ENCODE results near the gene CCND1.
A peak's percentile ranks its signal among the peaks of the same experiment; 100 is the strongest.
"Not testable (repeated sequence)": the region's sequence is repeated elsewhere in the genome, so short reads cannot be mapped to it uniquely, and the experiment has no call there.

Gene CCND1

DNA sequence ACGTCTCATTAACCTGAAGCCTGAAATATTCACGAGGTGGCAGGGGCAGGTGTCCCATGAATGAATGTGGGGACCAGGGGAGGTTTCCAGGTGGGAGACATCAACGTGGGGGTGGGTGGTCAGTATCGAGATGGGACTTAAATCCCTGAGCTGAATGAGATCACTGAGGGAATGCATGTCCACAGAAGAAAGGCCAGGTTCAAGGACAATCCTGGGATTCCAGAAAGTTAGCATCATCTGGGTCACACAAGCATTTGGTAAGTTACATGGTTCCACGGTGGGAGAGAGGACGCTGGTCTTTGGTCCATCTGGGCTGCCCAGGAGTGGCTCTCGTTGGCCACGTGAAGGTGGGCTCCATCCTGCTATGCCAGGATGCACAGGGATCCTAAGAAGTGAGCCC is 22.7 kb upstream of the CCND1 start:
- no peak for DNase-seq

DNA sequence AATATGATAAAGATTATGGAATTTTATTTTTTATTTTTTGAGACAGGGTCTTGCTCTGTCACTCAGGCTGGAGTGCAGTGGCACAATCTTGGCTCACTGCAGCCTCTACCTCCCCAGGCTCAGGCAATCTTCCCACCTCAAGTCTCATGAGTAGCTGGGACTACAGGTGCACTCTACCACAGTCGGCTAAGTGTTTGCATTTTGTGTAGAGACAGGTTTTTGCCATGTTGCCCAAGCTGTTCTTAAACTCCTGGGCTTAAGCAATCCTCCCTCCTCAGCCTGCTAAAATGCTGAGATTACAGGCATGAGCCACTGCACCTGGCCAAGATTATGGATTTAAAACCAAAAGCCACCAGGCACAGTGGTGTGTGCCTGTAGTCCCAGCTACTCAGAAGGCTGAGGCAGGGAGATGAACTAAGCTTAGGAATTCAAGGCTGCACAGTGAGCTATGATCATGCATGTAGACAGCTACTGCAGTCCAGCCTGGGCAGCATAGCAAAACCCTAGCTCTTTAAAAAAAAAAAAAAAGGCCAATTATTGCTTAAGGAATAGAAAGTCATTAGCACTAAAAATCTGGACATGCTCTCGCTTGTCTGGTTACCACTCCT is 20.2 kb upstream of the CCND1 start:
- DNase-seq = no peak

DNA sequence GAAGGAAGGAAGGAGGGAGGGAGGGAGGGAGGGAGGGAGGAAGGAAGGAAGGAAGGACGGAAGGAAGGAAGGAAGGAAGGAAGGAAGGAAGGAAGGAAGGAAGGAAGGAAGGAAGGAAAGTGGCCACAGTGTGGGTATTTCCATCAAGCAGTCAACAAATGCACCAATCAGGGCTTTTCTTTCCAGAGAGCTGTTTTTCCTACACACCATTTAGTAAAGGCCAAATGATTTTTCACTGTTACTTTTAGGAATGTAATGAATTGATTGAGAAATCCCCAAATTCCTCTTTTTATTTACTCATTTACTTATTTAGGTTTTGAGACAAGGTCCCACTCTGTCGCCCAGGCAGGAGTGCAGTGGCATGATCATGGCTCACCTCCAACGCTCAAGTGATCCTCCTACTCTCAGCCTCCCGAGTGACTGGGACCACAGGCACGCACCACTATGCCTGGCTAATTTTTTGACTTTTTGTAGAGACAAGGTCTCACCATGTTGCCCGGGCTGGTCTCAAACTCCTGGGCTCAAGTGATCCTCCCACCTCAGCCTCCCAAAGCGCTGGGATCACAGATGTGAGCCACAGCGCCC is 18.8 kb upstream of the CCND1 start:
- DNase-seq = not testable (repeated sequence)

DNA sequence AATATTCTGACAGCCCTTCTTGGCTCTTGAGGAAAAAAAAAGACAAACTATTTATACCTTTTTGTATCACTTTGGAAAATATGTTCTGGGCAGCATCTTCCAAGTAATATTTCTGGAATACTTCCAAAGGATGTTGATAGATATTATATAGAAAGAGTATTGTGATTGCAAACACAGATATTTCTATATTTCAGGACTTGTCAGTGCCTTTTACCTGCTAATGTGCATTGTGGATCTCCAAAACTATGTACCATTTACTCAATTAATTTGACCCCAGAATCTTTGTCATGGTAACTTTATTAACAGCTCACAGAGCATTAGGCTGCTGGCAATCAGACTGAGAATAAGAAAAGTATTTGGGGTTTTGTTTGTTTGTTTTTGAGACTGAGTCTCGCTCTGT is 16.7 kb upstream of the CCND1 start:
- no peak for DNase-seq

DNA sequence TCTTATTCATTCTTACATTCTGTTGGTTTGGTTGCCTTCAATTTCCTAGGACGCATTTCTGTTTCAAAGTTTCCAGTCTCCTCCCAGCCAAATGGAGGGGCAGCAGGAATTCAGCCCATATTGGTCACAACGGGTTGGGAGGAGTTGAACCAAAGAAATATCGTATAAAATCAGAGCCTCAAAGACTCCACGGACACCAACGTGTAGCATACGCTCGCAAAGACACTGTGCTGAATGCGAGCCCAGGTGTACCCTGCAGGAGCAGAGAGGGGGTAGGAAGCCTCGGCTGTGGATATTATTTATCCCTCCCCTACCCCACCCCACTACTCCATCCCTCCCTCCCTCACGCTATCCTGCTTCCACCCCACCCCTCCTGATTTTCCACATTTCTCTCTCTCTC is 15.5 kb upstream of the CCND1 start:
- DNase-seq = no peak

DNA sequence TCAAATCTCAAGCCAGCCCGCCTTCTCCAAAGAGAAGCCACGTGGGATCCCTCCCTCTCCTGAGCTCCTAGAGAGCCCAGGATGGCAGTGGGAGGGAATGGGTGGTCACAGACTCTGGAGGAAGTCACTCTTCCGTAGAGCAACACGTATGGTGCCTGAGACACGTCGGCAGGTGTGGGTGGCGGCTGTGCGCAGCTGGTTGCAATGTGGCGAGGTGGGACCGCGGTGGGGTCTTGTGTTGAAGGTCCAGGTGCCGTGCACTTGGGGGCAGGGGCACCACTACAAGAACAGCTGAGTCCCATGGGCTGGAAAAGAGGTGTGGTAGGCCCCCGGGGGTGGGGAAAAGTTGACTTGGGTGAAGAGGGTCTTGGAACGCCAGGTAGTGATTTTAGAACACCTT is 13.4 kb upstream of the CCND1 start:
- DNase-seq = no peak

DNA sequence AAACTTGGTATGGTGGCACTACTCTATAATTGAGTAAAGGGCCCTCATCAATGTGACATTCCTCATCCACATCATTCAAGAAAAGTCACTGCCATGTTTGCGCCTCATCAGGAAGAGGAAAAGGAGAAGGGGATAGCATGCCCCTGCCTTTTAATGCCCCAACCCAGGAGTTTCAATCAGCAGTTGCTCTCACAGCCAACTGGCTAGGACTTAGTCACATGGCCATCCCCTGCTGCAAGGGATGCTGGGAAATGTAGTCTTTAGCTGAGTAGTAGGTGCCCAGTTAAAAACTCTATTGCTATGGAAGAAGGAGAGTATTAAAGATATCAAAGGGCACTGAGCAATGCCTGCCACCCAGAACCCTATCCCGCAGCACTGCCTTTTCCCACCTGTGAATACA is 10.9 kb upstream of the CCND1 start:
- DNase-seq = no peak

DNA sequence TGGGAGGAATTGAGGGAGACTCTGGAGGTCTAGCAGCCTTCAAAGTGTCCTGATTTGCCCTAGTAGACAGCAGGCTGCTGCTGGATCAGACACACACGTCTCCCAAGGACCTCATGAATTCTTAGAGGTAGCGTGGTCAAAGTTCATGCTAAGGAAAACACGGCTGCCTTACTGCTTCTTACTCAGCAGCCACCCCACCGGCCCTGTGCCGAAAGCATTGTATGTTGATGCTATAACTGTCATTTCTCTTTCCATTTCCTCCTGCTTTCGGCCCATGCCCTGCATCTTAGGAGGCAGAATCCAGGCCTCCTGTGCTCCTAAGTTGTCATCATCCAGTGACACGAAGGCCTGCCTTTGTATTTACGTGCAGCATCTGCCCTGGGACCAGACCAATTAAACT is 10.5 kb upstream of the CCND1 start:
- DNase-seq = no peak

DNA sequence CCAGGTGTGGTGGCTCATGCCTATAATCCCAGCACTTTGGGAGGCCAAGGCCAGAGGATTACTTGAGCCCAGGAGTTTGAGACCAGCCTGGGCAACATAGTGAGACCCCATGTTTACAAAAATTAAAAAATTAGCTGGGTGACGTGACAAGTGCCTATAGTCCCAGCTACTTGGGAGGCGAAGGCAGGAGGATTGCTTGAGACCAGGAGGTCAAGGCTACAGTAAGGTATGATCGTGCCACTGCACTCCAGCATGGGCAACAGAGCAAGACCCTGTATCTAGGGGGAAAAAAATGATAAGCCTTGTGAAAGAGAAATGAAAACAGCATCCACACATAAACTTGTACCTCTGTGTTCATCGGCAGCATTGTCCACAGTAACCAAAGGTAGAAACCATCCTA is 8.1 kb upstream of the CCND1 start:
- DNase-seq = no peak

DNA sequence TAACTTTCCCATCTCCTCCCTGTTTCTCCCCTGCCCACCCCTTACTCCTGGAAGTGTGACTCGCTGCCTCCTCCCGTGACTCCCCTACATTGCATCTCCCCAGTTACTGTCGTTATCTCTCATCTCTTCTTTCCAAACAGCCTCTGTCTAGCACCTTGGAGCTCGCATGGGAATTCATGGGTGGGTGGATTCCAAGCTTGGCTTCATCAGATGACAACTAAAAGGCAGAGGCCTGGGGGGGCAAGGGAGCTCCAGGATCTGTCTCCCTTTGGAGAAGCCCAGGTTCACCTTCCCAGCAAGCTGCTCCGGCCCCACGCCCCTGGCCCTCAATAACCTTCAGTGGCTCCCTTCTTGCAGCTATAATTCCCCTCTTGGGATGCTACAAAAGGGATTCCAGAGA is 6.9 kb upstream of the CCND1 start:
- DNase-seq = no peak

DNA sequence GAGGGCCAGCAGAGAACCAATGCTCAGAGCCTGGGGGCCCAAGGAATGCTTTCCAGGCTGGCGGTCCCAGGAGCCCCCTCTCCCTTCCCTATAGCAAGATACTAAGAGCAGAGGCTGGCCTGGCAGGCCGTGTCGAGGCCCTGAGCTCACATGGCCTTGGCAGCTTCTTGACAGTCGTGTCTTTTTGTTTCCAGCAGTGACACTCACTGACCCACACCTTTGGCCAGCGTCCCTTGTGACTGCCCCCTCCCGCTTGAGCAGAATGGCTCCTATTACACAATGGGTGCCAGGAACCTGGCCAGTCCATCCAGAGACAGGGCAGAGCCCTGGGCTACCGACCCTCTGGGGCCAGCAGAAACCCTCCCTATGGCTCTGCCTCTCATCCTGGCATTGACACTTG is 6.4 kb upstream of the CCND1 start:
- no peak for DNase-seq

DNA sequence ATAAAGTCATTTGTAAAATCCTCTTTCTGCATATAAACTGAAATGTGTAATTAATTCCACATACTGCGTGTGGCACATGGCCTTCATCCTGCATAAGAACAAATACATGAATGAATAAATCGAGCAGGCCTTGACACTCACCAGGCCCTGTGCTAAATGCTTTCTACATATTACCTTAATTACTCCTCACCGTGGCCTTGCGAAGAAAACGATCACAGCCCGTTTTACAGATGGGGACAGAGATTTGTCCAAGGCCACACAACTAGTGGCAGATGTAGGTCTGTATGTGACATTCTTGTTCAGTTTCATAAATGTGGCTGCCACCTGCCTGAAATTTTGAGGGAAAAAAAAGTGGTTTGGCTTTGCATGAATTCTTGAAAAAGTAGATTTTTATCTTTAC is 5.8 kb upstream of the CCND1 start:
- no peak for DNase-seq

DNA sequence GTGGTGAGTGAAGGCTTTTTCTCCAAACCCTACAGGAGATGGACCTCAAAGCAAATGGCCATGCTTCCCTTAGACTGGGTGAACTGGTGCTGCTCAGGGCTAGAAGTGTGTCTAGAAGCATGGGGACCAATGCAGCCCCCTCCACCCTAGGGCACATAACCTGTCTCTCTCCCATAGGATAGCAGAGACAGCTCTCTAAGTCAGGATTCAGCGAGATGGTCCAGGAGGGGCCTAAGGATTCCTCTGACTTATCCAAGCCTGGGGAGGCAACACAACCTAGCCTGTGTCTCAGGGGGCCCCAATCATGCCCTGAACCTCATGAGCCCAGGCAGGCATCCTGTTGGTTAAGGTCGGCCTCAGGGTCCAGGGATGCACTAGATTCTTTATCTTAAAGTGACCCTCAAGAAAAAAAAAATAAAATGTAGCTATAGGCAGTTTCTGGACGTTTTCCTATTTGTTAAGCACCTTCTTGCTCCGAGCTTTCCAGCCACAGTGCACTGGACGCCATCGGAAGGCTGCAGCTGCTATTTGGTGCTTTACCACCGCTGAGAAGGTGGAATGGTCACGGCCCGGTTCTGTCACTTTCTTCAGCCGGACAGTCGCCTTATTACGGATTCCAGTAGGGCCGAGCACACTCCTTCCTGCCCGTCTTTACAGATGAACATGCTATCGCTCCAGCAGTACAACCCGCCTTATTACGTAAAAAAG is 5.0 kb upstream of the CCND1 start:
- no peak for DNase-seq

DNA sequence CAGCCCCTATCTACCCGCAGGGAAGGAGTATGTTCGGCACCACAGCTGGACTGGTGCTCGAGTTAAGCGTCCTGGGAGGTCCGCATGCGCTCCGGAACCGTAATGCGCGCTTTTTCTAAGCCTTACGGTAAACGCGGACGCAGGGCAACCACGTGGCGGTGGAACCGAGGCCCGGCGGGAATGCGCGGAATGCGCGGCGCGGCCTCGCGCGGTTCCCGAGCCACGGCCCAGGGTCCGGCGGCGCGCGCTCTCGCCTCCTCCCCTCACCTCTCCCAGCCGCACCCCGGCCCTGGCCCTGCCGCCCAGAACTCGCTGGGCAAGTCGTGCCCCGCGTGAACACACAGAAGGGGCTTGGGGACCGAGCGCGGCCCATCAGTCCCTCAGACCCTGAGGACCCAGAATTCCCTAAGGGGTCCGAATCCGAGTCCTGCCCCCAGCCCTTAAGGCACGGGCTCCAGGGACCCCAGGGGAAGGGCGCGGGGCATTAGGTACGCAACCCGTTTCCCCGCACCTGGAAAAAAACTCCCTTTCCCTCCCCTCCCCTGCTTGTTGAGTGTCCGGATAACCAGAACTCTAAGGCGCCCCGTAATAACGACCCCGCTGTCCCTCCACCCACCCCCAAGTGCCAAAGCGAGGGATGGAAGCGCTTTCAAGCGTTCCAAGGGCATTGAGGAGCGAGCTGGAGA is 4.3 kb upstream of the CCND1 start:
- peak; percentile 24 for DNase-seq

DNA sequence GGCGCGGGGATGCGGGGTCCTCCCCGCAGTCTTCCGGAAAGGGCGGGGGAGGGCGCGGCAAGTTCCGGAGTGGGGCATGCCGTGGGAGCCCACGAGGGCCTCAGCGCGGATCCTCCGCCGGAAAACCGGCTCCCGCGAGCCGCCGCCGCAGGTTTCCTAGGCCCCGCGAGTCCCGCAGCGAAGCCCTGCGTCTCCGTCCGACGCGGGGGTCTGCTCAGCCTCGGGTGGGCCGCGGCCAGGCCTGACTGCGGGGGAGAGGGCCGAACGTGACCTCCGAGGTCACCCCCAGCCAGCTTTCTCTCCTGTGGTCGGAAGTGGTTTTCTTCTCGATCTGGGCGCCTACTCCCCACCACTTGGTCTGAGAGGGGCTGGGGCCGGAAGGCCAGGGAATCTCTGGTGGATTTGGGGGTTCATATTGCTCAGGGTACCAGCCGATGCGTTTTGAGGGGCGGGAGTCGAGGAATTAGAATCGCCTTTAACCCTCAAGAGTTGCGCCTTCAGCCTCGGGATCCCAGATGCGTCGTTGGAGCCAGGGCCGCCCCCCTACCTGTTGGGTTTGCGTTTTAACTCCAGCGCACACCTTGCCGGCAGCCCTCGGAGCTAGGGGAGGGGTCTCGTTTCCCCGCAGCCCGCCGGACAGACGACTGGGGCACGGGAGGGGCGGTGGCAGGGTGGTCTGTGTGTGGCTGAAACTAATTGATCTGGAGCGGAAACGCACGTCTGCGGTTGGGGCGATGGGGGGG is 3.6 kb upstream of the CCND1 start:
- no peak for DNase-seq

DNA sequence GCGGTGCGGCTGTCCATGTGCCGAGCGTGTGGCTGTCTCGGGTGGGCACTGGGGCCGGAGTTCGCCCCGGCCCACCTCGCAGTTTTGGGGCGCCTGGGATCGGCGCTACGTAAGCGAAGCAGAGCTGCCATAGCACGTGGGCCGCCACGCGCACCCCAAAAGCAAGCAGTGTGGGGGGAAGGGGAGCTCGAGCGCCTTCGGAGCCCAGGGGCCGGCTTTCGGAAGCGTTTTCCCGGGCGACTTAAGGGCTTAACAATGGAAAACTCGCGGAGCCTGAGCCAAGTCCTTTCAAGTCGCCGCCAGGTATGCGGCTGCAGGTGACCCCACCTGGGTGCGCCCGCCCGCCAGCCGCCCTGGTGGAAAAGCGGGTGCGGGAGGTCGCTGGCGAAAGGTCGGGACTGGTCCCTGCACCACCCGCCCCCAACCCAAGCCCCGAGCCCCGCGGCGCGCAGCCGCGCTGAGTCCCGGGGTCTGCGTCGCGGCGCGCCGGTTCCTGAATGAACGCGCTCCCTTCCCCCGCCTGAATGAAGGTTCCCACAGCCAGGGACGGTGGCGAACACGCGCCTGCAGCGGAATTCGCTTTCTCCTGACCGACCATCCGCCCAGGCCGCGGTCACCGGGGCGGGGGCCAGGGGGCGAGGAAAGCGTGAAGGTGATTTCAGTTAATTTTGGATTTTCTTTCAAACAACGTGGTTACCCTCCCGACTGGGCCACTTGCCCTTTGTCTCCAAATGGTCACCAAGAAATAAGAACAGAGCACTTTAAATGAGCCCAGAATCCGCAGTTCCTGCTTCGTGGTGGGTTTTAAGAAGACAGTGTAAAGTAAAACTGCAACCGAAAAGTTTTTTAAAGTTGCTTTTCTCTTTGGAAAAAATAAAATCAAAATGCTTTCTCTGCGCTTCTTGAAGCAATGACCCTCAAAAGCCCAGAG is 2.8 kb upstream of the CCND1 start:
- peak; percentile 11 for DNase-seq

DNA sequence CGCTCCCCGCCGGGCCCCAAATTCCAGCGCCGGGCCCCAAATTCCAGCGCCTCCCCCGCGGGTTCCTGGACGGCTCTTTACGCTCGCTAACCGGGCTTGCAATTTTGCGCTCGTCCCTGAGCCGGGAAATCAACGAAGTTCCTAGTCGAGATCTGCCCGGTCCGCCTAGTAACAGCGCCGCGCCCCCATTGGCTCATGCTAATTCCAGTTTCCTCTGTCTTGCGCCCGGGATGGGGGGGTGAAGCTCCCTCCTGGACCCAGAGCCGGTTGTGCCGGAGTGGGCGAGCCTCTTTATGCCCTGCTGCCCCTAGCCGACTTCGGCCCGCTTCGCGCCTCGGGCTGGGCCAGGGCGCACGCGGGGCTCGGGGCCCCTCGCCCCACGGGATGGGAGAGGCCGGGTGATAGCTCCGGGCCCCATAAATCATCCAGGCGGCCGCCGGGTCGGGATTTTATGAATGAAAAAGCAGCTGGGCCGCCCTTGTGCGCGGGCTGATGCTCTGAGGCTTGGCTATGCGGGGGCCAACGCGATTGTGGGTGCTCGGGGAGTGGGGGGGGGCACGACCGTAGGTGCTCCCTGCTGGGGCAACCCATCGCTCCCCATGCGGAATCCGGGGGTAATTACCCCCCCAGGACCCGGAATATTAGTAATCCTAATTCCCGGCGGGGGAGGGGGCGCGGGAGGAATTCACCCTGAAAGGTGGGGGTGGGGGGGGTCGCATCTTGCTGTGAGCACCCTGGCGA is 1.8 kb upstream of the CCND1 start:
- DNase-seq = peak; percentile 84

DNA sequence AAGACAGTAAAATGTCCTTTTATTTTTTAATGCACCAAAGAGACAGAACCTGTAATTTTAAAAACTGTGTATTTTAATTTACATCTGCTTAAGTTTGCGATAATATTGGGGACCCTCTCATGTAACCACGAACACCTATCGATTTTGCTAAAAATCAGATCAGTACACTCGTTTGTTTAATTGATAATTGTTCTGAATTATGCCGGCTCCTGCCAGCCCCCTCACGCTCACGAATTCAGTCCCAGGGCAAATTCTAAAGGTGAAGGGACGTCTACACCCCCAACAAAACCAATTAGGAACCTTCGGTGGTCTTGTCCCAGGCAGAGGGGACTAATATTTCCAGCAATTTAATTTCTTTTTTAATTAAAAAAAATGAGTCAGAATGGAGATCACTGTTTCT is 1.1 kb upstream of the CCND1 start:
- DNase-seq = no peak

DNA sequence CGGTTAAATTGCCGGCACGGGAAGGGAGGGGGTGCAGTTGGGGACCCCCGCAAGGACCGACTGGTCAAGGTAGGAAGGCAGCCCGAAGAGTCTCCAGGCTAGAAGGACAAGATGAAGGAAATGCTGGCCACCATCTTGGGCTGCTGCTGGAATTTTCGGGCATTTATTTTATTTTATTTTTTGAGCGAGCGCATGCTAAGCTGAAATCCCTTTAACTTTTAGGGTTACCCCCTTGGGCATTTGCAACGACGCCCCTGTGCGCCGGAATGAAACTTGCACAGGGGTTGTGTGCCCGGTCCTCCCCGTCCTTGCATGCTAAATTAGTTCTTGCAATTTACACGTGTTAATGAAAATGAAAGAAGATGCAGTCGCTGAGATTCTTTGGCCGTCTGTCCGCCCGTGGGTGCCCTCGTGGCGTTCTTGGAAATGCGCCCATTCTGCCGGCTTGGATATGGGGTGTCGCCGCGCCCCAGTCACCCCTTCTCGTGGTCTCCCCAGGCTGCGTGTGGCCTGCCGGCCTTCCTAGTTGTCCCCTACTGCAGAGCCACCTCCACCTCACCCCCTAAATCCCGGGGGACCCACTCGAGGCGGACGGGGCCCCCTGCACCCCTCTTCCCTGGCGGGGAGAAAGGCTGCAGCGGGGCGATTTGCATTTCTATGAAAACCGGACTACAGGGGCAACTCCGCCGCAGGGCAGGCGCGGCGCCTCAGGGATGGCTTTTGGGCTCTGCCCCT is 529 bp upstream of the CCND1 start:
- peak; percentile 63 for DNase-seq

DNA sequence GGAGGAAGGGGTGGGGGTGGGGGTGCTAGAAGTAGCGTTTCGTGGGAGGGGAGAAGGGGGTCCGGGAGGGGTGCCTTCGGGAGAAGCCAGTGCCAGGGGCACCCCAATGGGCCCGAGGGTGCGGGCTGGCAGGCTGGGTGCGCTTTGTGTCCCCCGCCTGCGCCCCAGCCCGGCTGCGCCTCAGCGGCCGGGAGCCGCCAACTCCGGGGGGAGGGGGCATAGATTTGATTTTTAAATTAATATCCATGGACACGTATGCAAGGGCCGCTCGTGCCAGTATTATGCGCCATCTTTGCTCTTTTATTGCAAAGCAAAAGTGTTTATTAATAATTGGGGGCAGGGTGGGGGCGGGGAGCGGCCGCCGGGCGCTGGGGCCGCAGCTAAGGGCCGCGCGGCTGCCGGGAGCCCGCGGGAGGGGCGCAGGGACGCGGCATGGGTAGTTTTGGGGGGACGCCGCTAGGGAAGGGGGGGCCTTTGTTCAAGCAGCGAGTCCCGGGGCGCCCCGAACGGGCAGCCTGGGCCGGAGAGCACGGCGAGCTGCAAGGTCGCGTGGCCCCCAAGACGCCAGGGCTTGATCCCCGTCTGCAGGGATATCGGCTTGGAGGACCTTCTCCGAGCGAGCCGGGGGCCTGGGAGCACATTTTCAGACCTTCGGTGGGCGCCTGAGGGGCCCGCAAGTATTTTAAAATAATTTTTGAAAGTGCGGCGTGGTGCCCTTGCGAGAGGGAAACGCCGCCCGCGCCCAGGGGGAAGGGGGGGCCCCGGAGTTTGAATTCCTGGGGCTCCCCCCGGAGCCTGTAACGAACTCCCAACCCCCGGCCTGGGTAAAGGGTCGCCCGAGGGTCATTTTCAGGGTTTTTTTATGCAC is 959 bp downstream of the CCND1 start:
- DNase-seq = no peak

Measured in inflammatory macrophage treated with lipopolysaccharide for 4 hours (primary cell).